Measurements from ENCODE around the gene INSL3.

DNA sequence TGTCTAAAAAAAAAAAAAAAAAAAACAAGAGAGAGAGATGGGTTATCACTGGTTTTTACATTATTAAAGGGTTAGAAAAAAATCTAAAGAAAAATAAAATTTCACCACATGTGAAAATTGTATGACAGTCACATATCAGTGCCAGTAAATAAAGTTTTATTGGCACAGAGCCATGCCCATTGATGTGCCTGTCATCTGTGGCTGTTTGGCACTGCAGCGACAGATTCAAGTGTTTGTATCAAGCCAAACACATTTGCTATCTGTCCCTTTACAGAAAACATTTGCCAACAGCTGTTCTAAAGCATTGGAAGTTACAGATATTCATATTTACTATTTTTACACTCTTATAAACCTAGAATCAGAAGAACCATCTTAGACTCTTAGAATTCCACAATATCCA, 53.8 kb downstream of the INSL3 start:
- no peak for TF ChIP-seq EZH2 (IDR thresholded peaks at IDR 0.05; ENCODE audit: borderline replicate concordance, insufficient read depth, low read depth, low read length, poor library complexity, severe bottlenecking)
- TF ChIP-seq, protein P1, sequence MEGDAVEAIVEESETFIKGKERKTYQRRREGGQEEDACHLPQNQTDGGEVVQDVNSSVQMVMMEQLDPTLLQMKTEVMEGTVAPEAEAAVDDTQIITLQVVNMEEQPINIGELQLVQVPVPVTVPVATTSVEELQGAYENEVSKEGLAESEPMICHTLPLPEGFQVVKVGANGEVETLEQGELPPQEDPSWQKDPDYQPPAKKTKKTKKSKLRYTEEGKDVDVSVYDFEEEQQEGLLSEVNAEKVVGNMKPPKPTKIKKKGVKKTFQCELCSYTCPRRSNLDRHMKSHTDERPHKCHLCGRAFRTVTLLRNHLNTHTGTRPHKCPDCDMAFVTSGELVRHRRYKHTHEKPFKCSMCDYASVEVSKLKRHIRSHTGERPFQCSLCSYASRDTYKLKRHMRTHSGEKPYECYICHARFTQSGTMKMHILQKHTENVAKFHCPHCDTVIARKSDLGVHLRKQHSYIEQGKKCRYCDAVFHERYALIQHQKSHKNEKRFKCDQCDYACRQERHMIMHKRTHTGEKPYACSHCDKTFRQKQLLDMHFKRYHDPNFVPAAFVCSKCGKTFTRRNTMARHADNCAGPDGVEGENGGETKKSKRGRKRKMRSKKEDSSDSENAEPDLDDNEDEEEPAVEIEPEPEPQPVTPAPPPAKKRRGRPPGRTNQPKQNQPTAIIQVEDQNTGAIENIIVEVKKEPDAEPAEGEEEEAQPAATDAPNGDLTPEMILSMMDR (IDR thresholded peaks at IDR 0.05): no peak
